Motor neuron (in vitro differentiated cells): ENCODE measurements around the gene ACO2. TPM values are rescaled to one million over a fixed set of nuclear protein-coding genes. Genes with fewer than 3 reads are reported as not detected.

Source experiments
- total RNA-seq, 8 experiments: library from RNA; unstranded; fragments of 300-600 nt; gene quantifications; 2 replicates each; pipeline versions ENCODE4 v1.2.3 to v1.2.4, GENCODE V29; 2022

The ACO2 gene
- total RNA-seq, 8 experiments from 2014 or later = 59.9 to 182 (median 83.6) TPM

Other genes with a start within 250 kb of the ACO2 start
- 1 to 10 TPM in 2 of 8 experiments, under 1 TPM in 5, not detected in 1; 0.38 to 1.9 (median 0.52) TPM for gene CHADL, start 228.2 kb upstream of the ACO2 start, total RNA-seq
- gene RANGAP1, start 182.9 kb upstream of the ACO2 start, total RNA-seq = 10 to 100 TPM; 31.1 to 78.9 (median 53.2) TPM
- gene ZC3H7B, start 167.6 kb upstream of the ACO2 start, total RNA-seq = 10 to 100 TPM; 28.9 to 83.0 (median 42.2) TPM
- 1 to 10 TPM; 3.1 to 6.6 (median 4.9) TPM for gene TEF, start 87.2 kb upstream of the ACO2 start, total RNA-seq
- gene TOB2, start 22.3 kb upstream of the ACO2 start, total RNA-seq = 10 to 100 TPM in 7 of 8 experiments, 1 to 10 TPM in 1; 9.7 to 38.3 (median 22.3) TPM
- gene PHF5A, start 425 bp upstream of the ACO2 start, total RNA-seq = 10 to 100 TPM; 44.1 to 84.5 (median 57.5) TPM
- 10 to 100 TPM; 11.6 to 43.1 (median 22.4) TPM for gene POLR3H, start 75.4 kb downstream of the ACO2 start, total RNA-seq
- 10 to 100 TPM in 1 of 8 experiments, 1 to 10 TPM in 6, under 1 TPM in 1; 0.10 to 18.5 (median 5.6) TPM for gene CSDC2, start 91.9 kb downstream of the ACO2 start, total RNA-seq
- 10 to 100 TPM; 18.5 to 43.0 (median 26.4) TPM for gene PMM1, start 120.7 kb downstream of the ACO2 start, total RNA-seq
- 10 to 100 TPM; 25.7 to 60.9 (median 34.1) TPM for gene DESI1, start 151.9 kb downstream of the ACO2 start, total RNA-seq
- gene XRCC6, start 152.2 kb downstream of the ACO2 start, total RNA-seq = 100 to 1,000 TPM; 205 to 384 (median 275) TPM
- 100 to 1,000 TPM; 119 to 227 (median 162) TPM for gene SNU13, start 219.8 kb downstream of the ACO2 start, total RNA-seq
- 1 to 10 TPM in 5 of 8 experiments, under 1 TPM in 2, not detected in 1; 0.11 to 3.5 (median 2.1) TPM for gene MEI1, start 230.4 kb downstream of the ACO2 start, total RNA-seq